Renal cortex interstitium (tissue), 11 donors: ENCODE data around the gene HSD11B1. TPM values are rescaled to one million over a fixed set of nuclear protein-coding genes. Genes with fewer than 3 reads are reported as not detected.

Source experiments
- DNase-seq, 11 donors: peaks; one replicate each; pipeline ENCODE4 v3.0.0-alpha.2; 2013; ENCODE audit warnings: low read depth in 9 of 11, low spot score in 4 of 11; ENCODE audit errors: extremely low read depth in 1 of 11
- polyA plus RNA-seq, 3 donors: library from polyadenylated mRNA; unstranded; fragments of 120-200 nt; gene quantifications; one replicate each; pipeline ENCODE4 v1.2.1, GENCODE V29; 2013; ENCODE audit not compliant: insufficient read length in 3 of 3

The HSD11B1 gene
- polyA plus RNA-seq, 3 donors = 0.15 to 0.32 (median 0.23) TPM

DNA sequence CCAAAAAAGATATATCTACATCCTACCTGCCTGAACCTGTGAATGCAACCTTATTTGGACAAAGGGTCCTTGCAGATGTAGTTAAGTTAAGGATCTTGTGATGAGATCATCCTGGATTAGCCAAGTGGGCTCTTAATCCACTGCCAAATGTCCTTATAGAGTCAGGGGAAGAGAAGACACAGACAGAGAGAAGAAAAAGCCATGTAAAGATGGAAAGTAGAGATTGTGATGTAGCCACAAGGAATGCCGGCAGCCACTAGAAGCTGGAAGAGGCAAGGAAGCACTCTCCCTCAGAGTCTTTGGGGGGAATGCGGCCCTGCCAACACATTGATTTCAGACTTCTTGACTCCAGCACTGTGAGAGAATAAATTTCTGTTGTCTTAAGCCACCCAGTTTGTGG lies 16.2 kb downstream of the HSD11B1 start:
- no peak for DNase-seq

DNA sequence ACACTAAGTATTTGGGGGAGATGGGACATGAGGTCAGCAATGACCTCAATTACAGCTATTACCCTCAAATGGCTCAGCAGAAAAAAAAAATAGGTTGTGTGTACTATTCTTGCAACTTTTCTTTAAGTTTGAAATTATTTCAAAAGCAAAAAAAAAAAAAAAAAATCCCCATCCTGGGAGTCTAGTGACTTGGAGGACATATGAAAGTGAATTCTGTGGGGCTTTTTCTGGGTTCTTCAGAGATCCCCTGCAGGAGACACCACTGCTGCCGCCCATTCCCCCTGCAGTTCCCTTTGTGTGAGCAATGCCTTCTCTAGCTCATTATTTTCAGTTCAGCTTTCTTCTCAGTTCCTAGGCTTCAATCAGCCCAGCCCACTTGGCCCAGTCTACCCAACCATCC lies 16.7 kb downstream of the HSD11B1 start:
- DNase-seq = no peak

DNA sequence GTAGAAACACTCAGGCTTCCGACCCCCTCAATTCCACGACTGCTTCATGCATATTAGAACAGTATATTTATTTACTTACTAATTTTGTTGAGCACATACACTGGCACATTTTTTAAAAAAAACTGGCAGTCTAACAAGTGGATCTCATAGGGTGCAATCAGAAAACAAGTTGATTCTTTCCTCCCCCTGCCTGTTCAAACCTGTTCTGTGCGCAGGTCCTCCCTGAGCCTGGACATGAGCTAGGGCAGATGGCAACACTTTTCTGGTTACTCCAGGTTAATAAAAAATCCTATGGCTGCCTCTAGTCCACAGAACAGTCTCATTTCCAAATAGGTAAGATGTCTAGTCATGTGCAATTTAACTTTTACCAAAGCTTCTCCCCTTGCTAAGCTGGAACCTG lies 18.6 kb downstream of the HSD11B1 start:
- DNase-seq = no peak

DNA sequence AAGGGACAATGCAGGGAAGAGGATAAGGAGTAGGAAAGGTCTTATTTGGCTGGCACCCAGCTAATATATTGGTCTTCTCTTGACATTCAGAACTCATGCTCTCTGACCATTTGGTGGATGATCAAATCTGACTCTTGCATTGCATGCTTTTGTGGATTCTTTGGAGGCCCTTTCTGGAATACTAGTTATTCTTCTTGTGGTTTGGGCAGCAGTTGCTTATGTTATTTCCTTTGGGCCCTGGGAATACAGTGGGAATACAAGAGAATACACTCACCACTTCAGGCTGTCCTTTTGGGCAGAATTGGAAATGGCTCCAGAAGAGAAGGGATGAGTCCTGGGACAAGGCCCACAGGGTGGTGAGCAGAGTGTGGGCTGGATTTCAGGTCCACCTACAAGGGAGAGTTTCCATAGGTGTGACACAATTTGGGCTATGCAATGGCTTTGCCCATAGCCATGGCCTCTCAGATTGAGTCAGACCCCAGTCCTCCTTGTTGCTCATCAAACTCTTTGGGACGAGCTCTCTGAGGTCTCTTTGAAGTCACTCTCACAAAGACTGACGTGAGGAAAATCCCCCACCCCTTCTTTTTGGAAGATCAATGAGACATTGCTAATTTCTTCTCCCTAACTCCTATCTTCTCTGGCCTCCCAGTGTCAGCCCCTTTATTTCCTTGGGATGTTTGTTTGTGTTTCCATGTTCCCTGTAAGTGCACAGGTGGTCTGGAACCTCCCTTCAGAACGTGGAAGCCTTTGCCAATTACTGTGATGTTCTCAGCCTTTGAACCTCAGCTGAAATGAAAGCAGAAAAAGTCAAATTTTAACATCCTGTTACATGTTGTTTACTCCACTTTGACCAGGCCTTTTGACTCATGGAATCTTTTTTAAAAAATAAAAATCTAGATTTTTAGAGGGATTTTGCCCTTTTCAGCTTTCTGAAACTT lies 19.4 kb downstream of the HSD11B1 start:
- no peak for DNase-seq

DNA sequence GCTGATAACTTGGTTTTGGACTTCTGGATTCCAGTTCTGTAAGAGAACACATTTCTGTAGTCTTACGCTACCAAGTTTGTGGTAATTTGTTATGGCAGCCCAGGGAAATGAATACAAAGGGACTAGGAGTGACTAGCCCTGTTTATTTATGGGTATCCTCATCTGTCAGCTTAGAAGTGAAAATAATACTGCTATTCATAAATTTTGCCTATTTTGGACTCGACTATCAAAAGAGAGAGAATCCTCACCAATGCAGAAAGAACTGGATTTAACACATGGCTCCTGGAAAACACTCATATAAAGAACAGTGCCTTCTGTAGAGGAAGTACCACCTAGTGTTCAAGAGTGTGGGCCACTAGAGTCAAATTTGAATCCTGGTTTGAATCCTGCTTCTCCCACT lies 22.6 kb downstream of the HSD11B1 start:
- no peak for DNase-seq

DNA sequence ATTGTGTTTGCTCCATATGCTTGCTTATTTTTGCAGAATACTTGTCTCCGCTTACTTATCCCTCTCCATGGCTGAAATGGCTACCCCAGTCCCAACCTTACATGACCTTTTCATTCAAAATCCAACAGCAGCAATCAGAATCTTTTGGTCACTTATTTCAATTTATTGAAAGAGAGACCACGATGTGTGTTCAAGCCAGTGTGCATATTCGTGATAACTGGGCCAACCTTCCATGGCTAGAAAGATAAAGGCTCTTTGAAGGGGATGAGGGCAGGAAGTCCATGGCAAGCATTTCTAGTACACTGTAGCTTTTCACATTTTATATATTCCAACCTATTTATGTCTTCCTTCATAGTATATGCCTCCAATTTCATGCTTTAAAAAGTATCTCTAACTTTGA lies 23.1 kb downstream of the HSD11B1 start:
- DNase-seq = no peak

DNA sequence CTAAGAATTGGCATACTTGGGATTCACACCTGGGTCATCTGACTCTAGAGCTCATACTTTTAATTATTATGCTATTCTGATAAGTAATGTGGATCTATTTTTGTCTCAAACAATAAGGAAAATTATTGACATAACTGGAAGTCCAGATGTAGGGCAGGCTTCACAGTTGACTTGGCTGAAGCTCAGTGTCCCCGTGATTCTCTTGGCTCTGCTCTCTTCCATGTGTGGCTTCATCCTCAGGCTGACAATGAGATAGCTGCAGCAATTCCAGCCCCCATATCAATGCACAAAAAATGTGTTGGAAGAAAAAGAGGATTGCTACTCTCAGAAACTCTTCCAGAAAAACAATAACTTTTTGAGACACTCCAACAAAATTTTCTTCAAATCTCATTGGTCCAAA lies 23.8 kb downstream of the HSD11B1 start:
- no peak for DNase-seq

DNA sequence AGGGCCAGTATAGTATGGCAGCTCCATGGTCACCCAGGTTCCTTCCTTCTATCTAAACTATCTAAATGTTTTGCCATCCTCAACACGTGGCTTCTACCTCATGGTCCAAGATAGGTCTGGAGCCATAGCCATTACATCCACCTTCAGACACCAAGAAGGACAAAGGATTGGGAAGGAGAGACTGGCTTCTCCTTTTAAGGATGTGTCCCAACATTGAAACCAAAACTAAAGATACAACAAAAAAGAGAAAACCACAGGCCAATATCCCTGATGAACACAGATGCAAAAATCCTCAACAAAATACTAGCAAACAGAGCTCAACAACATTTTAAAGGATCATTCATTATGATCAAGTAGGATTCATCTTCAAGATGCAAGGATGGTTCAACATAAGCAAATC lies 24.8 kb downstream of the HSD11B1 start:
- DNase-seq = no peak

DNA sequence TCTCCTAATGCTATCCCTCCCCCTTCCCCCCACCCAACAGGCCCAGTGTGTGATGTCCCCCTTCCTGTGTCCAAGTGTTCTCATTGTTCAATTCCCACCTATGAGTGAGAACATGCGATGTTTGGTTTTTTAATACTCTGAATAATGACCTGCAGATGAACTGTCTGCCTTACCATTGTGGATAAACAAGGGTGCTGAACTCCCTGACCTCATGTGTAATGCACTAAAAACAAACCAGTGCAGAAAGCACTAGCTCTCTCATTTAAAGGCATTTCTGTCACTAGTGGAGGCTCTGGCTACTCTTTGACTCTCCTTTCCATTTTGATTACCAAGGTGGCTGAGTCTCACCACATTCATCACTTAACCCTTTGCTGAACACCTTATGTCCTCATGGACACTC lies 28.1 kb downstream of the HSD11B1 start:
- no peak for DNase-seq

DNA sequence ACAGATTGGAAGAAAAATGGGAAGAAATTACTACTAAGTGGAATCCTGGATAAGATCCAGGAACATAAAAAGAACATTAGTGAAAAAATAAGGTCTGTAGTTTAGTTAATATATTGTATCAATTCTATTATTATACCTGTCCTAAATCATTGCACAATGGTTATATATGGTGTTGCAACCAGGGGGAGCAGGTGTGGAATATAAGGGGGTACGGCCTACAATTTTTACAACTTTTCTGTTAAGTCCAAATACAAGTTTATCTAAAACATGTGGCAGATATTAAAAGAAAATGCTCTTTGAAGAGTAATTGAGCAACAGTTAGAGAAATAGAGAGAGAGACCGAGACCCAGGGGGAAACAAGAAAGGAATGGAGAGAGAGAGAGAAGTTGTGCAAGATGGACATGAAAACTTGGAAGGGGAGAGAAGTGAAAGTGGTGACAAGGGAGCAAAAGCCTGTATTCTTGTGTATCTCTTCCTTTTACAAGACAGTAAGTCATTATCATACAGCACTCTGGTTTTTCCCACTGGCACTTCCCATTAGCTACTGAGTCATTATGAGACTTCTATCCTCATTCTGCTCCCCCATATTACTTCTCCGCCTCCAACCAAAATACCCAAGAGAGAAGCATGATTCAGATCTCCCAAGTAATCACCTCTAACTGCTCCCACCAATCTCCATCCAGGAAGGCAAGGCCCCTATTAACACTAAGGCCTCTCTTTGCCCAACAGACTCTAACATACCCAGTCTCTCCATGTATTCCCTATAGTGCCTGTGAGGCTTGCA lies 29.0 kb downstream of the HSD11B1 start:
- DNase-seq = no peak

DNA sequence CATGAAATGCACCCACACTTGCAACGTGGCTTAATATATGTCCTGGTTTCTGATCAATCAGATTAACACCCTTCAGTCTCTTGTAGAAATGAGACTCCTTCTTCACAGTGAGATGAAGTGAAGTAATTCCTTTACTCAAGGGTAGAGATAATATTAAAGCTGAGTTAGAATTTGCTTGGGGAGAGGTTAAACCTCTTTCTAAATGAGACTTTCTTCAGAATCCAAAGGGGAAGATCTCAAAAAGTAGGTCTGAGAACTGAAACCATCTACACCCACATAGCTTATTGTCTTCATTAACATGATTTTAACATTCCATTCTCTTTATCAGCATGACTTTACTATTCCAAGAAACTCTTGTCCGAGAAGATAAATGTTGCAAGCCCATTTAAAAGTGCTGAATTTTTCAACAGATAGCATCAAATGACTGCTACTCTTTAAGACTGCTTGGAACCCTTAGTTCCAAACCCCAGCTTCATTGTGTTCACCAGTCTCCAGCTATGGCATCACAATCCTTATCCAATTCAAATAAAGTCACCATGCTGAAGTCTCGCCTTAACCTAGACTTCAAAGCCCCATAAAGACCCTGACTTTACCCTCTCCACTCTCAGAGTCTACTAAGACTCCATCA lies 32.0 kb downstream of the HSD11B1 start:
- no peak for DNase-seq

DNA sequence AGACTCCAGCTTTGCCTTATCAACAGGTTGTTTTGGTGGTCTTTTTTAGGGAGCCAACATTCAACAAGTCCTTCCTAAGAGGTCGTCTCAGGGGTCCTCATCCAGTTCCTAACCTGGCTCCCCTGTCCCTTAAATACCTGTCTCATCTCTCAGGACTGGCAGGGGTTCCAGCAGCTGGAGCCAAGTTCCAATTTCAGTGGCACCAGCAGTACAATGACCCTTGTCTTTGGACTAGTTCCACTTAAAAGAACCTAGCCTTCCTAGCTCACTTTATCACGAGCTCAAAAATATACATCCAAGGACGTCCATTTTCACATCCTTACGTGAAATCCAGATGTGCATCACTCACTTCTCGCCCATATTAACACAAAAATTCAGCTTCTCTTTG lies 32.5 kb downstream of the HSD11B1 start:
- DNase-seq = no peak

DNA sequence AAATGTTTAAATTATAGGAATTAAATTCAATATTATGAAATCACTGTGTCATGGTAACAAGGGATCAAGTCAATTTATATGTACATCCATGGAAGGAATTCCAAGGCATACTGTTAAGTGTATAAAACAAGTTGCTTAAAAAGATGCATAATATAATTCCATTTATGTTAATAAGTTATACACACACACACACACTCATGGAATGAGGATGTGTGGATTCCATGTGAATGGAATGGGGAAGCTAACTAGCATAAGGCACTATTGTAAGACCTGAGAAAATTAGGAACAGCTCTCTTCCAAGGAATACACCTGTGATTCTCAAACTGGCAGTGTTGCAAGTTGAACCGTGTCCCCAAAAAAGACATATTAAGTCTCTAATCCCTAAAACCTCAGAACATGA lies 33.6 kb downstream of the HSD11B1 start:
- DNase-seq = no peak

DNA sequence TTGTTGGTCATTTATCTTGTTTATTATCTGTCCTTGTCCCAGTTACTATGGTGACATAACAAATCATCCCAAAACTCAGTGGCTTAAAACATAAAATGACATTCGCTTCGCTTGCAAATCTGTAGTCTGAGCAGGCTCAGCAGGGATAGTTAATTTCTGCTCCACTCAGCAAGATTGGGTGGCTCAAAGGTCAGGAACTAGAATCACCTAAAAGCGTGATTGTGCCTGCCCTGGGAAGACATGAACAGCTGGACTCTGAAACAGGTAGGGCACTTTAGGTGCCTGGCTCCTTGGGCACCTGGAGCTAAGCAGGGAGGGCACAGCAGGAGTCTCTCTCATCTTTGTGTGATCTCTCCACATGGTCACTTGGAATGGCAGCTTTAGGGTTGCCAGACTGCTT lies 36.5 kb downstream of the HSD11B1 start:
- no peak for DNase-seq

DNA sequence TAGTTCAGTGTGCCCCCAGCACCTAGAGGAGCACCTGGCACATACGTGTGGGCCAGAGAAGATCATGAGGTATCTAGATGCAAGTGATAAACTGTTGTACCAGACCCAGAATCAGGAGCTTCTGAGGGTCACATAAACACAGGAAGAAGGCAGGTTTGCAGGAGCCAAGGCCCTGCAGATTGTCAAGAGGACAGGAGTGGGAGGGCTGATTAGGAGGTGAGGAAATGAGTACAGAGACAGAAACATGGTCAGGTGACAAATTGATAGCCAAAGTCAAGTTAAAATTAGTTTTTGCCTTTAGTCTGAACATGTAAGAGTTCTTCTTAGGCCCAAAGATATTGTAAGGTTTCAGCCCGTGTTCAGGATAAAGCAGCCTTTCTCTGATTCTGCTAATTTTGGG lies 37.2 kb downstream of the HSD11B1 start:
- no peak for DNase-seq

DNA sequence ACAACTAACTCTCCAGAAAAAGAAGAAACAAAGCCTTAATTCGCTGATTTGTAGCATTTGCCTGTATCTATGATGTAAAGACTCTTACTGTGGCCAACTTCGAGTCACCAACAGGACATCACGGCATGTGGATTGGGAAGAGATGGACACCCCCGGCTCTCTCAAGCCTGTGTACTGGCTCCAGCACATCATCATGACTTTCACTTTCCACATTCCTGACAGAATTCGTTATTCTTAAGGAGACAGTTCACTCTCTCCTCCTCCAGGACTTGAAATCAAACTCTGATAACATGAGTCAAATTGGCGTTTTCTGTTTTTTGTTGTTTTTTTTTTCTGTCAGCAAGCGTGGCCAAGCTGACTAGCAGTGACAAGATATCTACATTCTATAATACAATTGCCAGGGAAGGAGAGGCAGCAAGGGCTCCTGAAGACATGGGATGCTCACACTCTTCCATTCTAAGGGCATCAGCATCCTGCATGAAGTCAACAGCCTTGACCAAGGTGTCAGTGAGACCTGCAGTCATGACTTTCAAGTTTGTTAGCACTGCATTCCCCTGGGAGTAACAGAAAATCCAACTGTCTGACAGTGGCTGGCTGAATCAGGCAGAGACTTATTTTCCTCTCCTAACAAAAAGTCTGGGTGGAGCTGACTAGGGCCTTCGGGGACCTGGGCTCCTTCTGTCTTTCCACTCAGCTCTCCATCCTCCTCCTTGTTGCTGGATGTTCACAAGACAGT lies 37.9 kb downstream of the HSD11B1 start:
- DNase-seq = no peak

DNA sequence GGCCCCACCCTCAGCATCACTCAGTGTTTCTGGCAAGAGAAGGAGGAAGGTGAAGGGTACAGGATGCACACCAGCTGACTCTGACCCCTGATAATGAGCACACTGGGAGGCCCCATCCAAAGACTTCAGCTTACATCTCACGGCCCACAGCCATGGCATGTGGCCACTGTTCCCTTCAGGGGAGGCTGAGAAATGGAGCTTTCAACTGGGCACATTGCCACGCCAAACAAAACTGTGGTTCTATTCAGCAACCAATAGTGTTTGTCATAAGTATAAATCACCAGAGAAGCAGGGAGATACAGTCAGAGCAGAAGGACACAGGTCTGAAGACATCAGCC lies 38.5 kb downstream of the HSD11B1 start:
- DNase-seq = no peak

DNA sequence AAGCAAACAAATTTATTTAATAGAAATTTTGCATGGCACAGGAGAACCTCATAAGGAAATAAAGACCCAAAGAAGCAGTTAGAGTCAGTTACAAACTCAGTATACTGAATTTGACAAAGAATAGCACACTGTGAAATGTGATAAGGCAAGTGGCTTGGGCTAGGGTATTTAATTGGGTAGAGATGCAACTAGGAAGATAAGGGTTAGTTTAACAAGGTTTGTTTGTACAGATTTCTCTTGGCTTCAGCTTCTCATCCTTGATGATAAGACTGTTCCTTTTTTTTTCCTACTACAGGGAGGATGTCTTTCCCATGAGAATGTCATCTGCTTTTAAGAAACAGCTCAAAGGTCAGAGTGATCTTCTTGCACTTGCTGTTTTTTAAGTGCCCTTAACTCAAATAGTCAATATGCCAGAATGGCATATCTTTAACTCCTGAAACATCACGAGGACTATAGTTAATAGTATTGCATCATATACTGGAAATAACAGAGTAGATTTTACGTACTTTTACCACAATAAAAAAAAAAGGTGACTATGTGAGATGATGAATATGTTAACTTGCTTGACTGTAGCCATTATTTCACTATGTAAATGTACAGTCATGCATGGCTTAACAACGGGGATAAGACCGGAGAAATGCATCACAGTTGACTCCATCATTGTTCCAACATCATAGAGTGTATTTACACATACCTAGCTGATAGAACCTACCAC lies 42.0 kb downstream of the HSD11B1 start:
- DNase-seq = no peak
